HepG2 (cell line): ENCODE results near the gene ARG2. TPM values are rescaled to one million over a fixed set of nuclear protein-coding genes. Genes with fewer than 3 reads are reported as not detected.

ENCODE experiments used
- AGO2 ChIP-seq: fragments of 200-400 bp; formaldehyde crosslinking; optimal IDR thresholded peaks from 2 replicates; pipeline ENCODE3; 2017; ENCODE audit warnings: mild to moderate bottlenecking, low read depth, low read length, moderate library complexity
- ATAD3A ChIP-seq: sonication (generic); formaldehyde crosslinking; IDR thresholded peaks from 2 replicates; pipeline ENCODE4 v1.4.0; 2020; ENCODE audit warnings: missing genetic modification reagents
- BRD4 ChIP-seq: sonication (generic); formaldehyde crosslinking; IDR thresholded peaks from 2 replicates; pipeline ENCODE4 v1.4.0; 2020; ENCODE audit warnings: missing genetic modification reagents
- MTF2 ChIP-seq: sonication (generic); formaldehyde crosslinking; IDR thresholded peaks from 2 replicates; pipeline ENCODE4 v1.5.0; 2020; ENCODE audit warnings: missing genetic modification reagents, borderline replicate concordance
- NFE2 ChIP-seq: sonication (generic); formaldehyde crosslinking; IDR thresholded peaks from 2 replicates; pipeline ENCODE4 v1.4.0; 2020; ENCODE audit warnings: missing genetic modification reagents
- TCF12 ChIP-seq, 2 experiments: fragments of 450-650 bp in 1 of 2; sonication (generic) in 1 of 2; formaldehyde crosslinking in 1 of 2; IDR thresholded peaks; 2 replicates each; pipeline versions ENCODE4 v1.6.1 to v1.8.0; 2017 to 2022; ENCODE audit warnings: antibody characterized with exemption in 1 of 2, mild to moderate bottlenecking in 1 of 2, missing genetic modification reagents in 1 of 2, moderate library complexity in 1 of 2
- ZNF205 ChIP-seq: IDR thresholded peaks from 2 replicates; pipeline ENCODE4 v1.6.1; 2018; ENCODE audit warnings: missing biosample characterization, missing genetic modification reagents
- ZNF737 ChIP-seq: sonication (generic); formaldehyde crosslinking; IDR thresholded peaks from 2 replicates; pipeline ENCODE4 v1.5.0; 2020; ENCODE audit warnings: missing genetic modification reagents, mild to moderate bottlenecking, borderline replicate concordance
- polyA plus RNA-seq, 8 experiments: library from polyadenylated mRNA; depleted of rRNA in 3 of 8; stranded (reverse) in 7 of 8; unstranded in 1 of 8; fragments of >200 nt; fragmentation: Illumina TruSeq in 4 of 8; extraction: Trizol in 4 of 8; gene quantifications; 2 replicates each; pipeline versions ENCODE4 v1.2.1 to v1.2.3, GENCODE V29; 2011 to 2016; ENCODE audit warnings: low read depth in 4 of 8, missing spikeins in 1 of 8, mixed read lengths in 1 of 8; ENCODE audit not compliant: insufficient read depth in 1 of 8
- total RNA-seq, 5 experiments: library from RNA; depleted of rRNA; stranded (reverse); fragments of >200 nt; fragmentation: Illumina TruSeq; extraction: Trizol; gene quantifications; 2 replicates each; pipeline ENCODE4 v1.2.3, GENCODE V29; 2016; ENCODE audit warnings: low read depth in 1 of 5
- TF ChIP-seq, protein P1 (sequence below): sonication (generic); formaldehyde crosslinking; IDR thresholded peaks from one replicate; pipeline ENCODE4 v1.5.1; 2020; ENCODE audit warnings: mild to moderate bottlenecking, missing genetic modification reagents; ENCODE audit errors: not compliant biosample characterization
- TF ChIP-seq, protein P2 (sequence below): sonication (generic); formaldehyde crosslinking; IDR thresholded peaks from 2 replicates; pipeline ENCODE4 v1.4.0; 2020; ENCODE audit warnings: missing genetic modification reagents
- TF ChIP-seq, protein P3 (sequence below): sonication (generic); formaldehyde crosslinking; IDR thresholded peaks from 2 replicates; pipeline ENCODE4 v1.4.0; 2020; ENCODE audit warnings: mild to moderate bottlenecking, missing genetic modification reagents, borderline replicate concordance
- TF ChIP-seq, protein P4 (sequence below): sonication (generic); formaldehyde crosslinking; conservative IDR thresholded peaks from 2 replicates; pipeline ENCODE4 v1.4.0; 2020; ENCODE audit warnings: missing genetic modification reagents
- TF ChIP-seq, protein P5 (sequence below): sonication (generic); formaldehyde crosslinking; IDR thresholded peaks from 2 replicates; pipeline ENCODE4 v1.4.0; 2020; ENCODE audit warnings: missing genetic modification reagents, borderline replicate concordance

The ARG2 gene
- total and polyA plus RNA-seq, 2 of the 13 experiments (the other 11 are each of a cell fraction or from before 2014, with no cell fraction given) = 37.5 to 73.6 TPM

DNA sequence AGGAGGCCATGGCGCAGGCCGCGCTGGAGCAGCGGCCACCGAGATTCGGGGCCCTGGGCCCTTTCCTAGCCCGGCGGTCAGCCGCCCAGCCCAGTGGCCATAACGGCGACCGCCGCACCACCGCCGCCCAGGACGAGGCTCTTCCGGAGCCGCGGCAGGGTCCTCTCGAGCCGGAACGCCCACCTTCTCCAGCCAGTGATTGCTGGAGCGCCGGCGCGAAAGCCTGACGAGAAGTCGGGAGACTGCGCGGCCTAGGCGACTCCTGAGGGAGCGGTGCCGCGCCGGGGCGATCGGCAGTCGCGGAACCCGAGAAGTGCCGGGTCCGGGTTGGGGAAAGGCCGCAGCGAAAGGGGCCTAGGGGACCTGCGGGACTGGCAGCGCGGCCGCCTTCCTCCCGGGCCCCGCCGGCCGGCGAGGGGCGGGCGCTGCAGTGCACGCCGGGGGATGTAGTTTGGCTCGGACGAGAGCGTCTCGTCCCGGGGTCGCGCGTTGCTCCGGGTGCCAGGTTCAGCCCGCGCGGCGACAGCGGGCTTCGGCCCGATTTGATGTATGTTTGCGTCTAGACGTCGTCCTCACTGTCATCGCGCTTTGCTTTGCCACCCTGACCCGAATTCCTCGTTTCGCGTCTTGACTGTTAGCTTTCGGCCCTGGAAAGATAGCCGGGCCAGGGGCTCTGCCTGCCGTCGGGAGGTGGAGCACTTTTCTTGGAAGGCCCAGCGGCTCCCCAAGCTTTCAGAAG lies 54.9 kb downstream of the ARG2 start, which contains the start of gene VTI1B (continued):
- TF ChIP-seq, protein P1, sequence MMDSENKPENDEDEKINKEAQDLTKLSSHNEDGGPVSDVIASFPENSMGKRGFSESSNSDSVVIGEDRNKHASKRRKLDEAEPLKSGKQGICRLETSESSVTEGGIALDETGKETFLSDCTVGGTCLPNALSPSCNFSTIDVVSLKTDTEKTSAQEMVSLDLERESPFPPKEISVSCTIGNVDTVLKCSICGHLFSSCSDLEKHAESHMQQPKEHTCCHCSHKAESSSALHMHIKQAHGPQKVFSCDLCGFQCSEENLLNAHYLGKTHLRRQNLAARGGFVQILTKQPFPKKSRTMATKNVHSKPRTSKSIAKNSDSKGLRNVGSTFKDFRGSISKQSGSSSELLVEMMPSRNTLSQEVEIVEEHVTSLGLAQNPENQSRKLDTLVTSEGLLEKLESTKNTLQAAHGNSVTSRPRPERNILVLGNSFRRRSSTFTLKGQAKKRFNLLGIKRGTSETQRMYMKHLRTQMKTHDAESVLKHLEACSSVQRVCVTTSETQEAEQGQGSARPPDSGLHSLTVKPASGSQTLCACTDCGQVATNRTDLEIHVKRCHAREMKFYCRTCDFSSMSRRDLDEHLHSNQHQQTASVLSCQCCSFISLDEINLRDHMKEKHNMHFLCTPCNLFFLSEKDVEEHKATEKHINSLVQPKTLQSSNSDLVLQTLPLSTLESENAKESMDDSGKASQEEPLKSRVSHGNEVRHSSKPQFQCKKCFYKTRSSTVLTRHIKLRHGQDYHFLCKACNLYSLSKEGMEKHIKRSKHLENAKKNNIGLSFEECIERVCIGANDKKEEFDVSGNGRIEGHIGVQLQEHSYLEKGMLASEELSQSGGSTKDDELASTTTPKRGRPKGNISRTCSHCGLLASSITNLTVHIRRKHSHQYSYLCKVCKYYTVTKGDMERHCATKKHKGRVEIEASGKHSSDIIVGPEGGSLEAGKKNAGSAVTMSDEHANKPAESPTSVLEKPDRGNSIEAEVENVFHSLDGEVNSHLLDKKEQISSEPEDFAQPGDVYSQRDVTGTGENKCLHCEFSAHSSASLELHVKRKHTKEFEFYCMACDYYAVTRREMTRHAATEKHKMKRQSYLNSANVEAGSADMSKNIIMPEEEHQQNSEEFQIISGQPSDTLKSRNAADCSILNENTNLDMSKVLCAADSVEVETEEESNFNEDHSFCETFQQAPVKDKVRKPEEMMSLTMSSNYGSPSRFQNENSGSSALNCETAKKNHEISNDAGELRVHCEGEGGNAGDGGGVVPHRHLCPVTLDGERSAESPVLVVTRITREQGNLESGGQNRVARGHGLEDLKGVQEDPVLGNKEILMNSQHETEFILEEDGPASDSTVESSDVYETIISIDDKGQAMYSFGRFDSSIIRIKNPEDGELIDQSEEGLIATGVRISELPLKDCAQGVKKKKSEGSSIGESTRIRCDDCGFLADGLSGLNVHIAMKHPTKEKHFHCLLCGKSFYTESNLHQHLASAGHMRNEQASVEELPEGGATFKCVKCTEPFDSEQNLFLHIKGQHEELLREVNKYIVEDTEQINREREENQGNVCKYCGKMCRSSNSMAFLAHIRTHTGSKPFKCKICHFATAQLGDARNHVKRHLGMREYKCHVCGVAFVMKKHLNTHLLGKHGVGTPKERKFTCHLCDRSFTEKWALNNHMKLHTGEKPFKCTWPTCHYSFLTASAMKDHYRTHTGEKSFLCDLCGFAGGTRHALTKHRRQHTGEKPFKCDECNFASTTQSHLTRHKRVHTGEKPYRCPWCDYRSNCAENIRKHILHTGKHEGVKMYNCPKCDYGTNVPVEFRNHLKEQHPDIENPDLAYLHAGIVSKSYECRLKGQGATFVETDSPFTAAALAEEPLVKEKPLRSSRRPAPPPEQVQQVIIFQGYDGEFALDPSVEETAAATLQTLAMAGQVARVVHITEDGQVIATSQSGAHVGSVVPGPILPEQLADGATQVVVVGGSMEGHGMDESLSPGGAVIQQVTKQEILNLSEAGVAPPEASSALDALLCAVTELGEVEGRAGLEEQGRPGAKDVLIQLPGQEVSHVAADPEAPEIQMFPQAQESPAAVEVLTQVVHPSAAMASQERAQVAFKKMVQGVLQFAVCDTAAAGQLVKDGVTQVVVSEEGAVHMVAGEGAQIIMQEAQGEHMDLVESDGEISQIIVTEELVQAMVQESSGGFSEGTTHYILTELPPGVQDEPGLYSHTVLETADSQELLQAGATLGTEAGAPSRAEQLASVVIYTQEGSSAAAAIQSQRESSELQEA = peak; percentile 60
- TF ChIP-seq, protein P2, sequence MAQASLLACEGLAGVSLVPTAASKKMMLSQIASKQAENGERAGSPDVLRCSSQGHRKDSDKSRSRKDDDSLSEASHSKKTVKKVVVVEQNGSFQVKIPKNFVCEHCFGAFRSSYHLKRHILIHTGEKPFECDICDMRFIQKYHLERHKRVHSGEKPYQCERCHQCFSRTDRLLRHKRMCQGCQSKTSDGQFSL (CRISPR knock-in tag) = no peak
- peak; percentile 18; the same call in 1 of the 2 replicates for TF ChIP-seq BRD4
- no peak for TF ChIP-seq ZNF737
- no peak for TF ChIP-seq ATAD3A (CRISPR knock-in tag)
- TF ChIP-seq, protein P3, sequence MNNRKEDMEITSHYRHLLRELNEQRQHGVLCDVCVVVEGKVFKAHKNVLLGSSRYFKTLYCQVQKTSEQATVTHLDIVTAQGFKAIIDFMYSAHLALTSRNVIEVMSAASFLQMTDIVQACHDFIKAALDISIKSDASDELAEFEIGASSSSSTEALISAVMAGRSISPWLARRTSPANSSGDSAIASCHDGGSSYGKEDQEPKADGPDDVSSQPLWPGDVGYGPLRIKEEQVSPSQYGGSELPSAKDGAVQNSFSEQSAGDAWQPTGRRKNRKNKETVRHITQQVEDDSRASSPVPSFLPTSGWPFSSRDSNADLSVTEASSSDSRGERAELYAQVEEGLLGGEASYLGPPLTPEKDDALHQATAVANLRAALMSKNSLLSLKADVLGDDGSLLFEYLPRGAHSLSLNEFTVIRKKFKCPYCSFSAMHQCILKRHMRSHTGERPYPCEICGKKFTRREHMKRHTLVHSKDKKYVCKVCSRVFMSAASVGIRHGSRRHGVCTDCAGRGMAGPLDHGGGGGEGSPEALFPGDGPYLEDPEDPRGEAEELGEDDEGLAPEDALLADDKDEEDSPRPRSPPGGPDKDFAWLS = no peak
- 0 out of 2 replicates have a peak, but pooled peaks have one; percentile 13 for TF ChIP-seq ZNF205 (CRISPR knock-in tag)
- TF ChIP-seq, protein P4, sequence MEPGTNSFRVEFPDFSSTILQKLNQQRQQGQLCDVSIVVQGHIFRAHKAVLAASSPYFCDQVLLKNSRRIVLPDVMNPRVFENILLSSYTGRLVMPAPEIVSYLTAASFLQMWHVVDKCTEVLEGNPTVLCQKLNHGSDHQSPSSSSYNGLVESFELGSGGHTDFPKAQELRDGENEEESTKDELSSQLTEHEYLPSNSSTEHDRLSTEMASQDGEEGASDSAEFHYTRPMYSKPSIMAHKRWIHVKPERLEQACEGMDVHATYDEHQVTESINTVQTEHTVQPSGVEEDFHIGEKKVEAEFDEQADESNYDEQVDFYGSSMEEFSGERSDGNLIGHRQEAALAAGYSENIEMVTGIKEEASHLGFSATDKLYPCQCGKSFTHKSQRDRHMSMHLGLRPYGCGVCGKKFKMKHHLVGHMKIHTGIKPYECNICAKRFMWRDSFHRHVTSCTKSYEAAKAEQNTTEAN (CRISPR knock-in tag) = no peak
- no peak for TF ChIP-seq NFE2
- TF ChIP-seq, protein P5, sequence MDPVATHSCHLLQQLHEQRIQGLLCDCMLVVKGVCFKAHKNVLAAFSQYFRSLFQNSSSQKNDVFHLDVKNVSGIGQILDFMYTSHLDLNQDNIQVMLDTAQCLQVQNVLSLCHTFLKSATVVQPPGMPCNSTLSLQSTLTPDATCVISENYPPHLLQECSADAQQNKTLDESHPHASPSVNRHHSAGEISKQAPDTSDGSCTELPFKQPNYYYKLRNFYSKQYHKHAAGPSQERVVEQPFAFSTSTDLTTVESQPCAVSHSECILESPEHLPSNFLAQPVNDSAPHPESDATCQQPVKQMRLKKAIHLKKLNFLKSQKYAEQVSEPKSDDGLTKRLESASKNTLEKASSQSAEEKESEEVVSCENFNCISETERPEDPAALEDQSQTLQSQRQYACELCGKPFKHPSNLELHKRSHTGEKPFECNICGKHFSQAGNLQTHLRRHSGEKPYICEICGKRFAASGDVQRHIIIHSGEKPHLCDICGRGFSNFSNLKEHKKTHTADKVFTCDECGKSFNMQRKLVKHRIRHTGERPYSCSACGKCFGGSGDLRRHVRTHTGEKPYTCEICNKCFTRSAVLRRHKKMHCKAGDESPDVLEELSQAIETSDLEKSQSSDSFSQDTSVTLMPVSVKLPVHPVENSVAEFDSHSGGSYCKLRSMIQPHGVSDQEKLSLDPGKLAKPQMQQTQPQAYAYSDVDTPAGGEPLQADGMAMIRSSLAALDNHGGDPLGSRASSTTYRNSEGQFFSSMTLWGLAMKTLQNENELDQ (CRISPR knock-in tag) = no peak
- TF ChIP-seq TCF12 (IDR thresholded peaks at IDR 0.05) = no peak
- TF ChIP-seq TCF12 (CRISPR knock-in tag; IDR thresholded peaks at IDR 0.05) = no peak; the same call in 1 of the 2 replicates
- TF ChIP-seq AGO2 = peak; percentile 93
- TF ChIP-seq MTF2 (CRISPR knock-in tag) = no peak; the same call in 1 of the 2 replicates
